Common myeloid progenitor, CD34-positive (primary cell): ENCODE results near the gene GMNN.

ENCODE experiments used
- CTCF ChIA-PET: fragments of 350-600 bp; sonication (Branson Sonifier 250); formaldehyde crosslinking; loops from one replicate; lab custom pipeline; 2021; ENCODE audit warnings: antibody characterized with exemption; lab: Charles Lee
- POLR2A ChIA-PET: fragments of 350-600 bp; sonication (Branson Sonifier 250); formaldehyde crosslinking; loops from one replicate; lab custom pipeline; 2021; ENCODE audit warnings: antibody characterized with exemption; lab: Charles Lee
- DNase-seq, 3 donors: peaks; one replicate each; pipeline versions ENCODE4 v3.0.0 to v3.0.0-alpha.2; 2013
- H3K27ac ChIP-seq, 2 experiments: 1 replicate in 1 of 2; 2 replicates in 1 of 2; pipeline ENCODE4 v1.7.0; 2013; ENCODE audit warnings: inconsistent platforms in 2 of 2, low read length in 2 of 2, mild to moderate bottlenecking in 2 of 2, low read depth in 1 of 2, moderate library complexity in 1 of 2; ENCODE audit not compliant: severe bottlenecking in 2 of 2, insufficient read depth in 1 of 2, poor library complexity in 1 of 2
- H3K27me3 ChIP-seq, 5 experiments: replicated peaks in 2 of 5; 1 replicate in 3 of 5; 2 replicates in 2 of 5; pipeline versions ENCODE4 v1.6.1 to v1.7.0; 2013; ENCODE audit warnings: low read length in 4 of 5, mild to moderate bottlenecking in 2 of 5, moderate library complexity in 2 of 5, inconsistent platforms in 1 of 5; ENCODE audit not compliant: insufficient read depth in 5 of 5, control insufficient read depth in 4 of 5
- H3K36me3 ChIP-seq, 4 experiments: 1 replicate in 2 of 4; 2 replicates in 2 of 4; pipeline versions ENCODE4 v1.6.1 to v1.7.0; 2013; ENCODE audit warnings: low read length in 3 of 4, control low read depth in 1 of 4, mild to moderate bottlenecking in 1 of 4; ENCODE audit not compliant: control insufficient read depth in 4 of 4, insufficient read depth in 4 of 4
- H3K4me1 ChIP-seq, 4 experiments: 1 replicate in 3 of 4; 2 replicates in 1 of 4; pipeline versions ENCODE4 v1.6.1 to v1.7.1; 2013; ENCODE audit warnings: low read length in 3 of 4, mild to moderate bottlenecking in 3 of 4, control low read depth in 1 of 4, inconsistent platforms in 1 of 4, moderate library complexity in 1 of 4; ENCODE audit not compliant: control insufficient read depth in 4 of 4, insufficient read depth in 4 of 4; ENCODE audit errors: control extremely low read depth in 1 of 4
- H3K4me3 ChIP-seq, 7 experiments: 1 replicate in 4 of 7; 2 replicates in 3 of 7; pipeline versions ENCODE4 v1.5.1 to v1.7.0; 2013; ENCODE audit warnings: mild to moderate bottlenecking in 7 of 7, low read length in 6 of 7, moderate library complexity in 6 of 7, inconsistent platforms in 2 of 7, low read depth in 2 of 7, control low read depth in 1 of 7; ENCODE audit not compliant: insufficient read depth in 4 of 7, control insufficient read depth in 1 of 7; ENCODE audit errors: extremely low read depth in 1 of 7
- H3K9me3 ChIP-seq, 5 experiments: 1 replicate in 4 of 5; 2 replicates in 1 of 5; pipeline versions ENCODE4 v1.6.1 to v1.7.1; 2013; ENCODE audit warnings: low read length in 4 of 5, mild to moderate bottlenecking in 2 of 5, inconsistent platforms in 1 of 5, low read depth in 1 of 5, moderate library complexity in 1 of 5; ENCODE audit not compliant: control insufficient read depth in 4 of 5, insufficient read depth in 2 of 5; ENCODE audit errors: control extremely low read depth in 1 of 5
- WGBS: methylation state at CpG from one replicate; pipeline ENCODE4 v1.1.5; 2013; ENCODE audit not compliant: insufficient coverage; 5-methylcytosine and 5-hydroxymethylcytosine counted together

GMNN gene

GRCh38 chr6:24779416-24780016, 4.8 kb downstream of the GMNN start:
- Histone ChIP-seq H3K36me3 (peaks cover 7 to 51% (median 17%) of the 10 kb centered on the region in 4 experiments), H3K27me3 (no peaks in the 10 kb centered on the region), H3K9me3 (no peaks in the 10 kb centered on the region), H3K4me1 (peaks cover 3 to 32% (median 17%) of the 10 kb centered on the region in 4 experiments), H3K27ac (peak overlapping the region in 1 of 2 experiments; percentile 31), H3K4me3 (no peak overlapping the region)
- ChIA-PET CTCF (interaction anchor here (1.0 to 1.1 kb wide), 2 partner anchors 16 to 27 kb away, joined by 3 to 4 read pairs; no protein-coding TSS in a partner anchor), POLR2A (no interaction called here)
- 100% methylated on average over 2 of the region's 3 CpGs for WGBS
- no peak for DNase-seq

GRCh38 chr6:24780206-24780605, 5.5 kb downstream of the GMNN start:
- Histone ChIP-seq H3K27me3 (no peaks in the 10 kb centered on the region), H3K4me1 (peaks cover 3 to 28% (median 16%) of the 10 kb centered on the region in 4 experiments), H3K36me3 (peaks cover 7 to 57% (median 20%) of the 10 kb centered on the region in 4 experiments), H3K9me3 (no peaks in the 10 kb centered on the region), H3K27ac (no peak overlapping the region), H3K4me3 (no peak overlapping the region)
- CTCF ChIA-PET: no interaction called here
- no peak for DNase-seq
- POLR2A ChIA-PET: no interaction called here
- WGBS: no CpG with 5 or more reads among the region's 4 CpGs

- WGBS: no CpG with 5 or more reads among the region's 4 CpGs
- Histone ChIP-seq H3K27ac (no peak overlapping the region), H3K4me3 (no peak overlapping the region), H3K4me1 (no peaks in the 10 kb centered on the region), H3K36me3 (peaks cover 13 to 49% (median 31%) of the 10 kb centered on the region in 4 experiments), H3K9me3 (no peaks in the 10 kb centered on the region), H3K27me3 (no peaks in the 10 kb centered on the region)
- CTCF ChIA-PET: no interaction called here
- DNase-seq: no peak
- POLR2A ChIA-PET: no interaction called here
Measured at GRCh38 chr6:24788031-24788665, 13.4 kb downstream of the GMNN start.

- ChIA-PET POLR2A (no interaction called here), CTCF (interaction anchor here (1.0 kb wide), 1 partner anchor 16 kb away, joined by 3 read pairs; no protein-coding TSS in a partner anchor)
- Histone ChIP-seq H3K36me3 (no peaks in the 10 kb centered on the region), H3K9me3 (no peaks in the 10 kb centered on the region), H3K27me3 (no peaks in the 10 kb centered on the region), H3K4me3 (no peak overlapping the region), H3K4me1 (no peaks in the 10 kb centered on the region), H3K27ac (no peak overlapping the region)
- DNase-seq: no peak
- WGBS: no CpG with 5 or more reads among the region's 2 CpGs
Measured at GRCh38 chr6:24795106-24795505, 20.4 kb downstream of the GMNN start.

DNA sequence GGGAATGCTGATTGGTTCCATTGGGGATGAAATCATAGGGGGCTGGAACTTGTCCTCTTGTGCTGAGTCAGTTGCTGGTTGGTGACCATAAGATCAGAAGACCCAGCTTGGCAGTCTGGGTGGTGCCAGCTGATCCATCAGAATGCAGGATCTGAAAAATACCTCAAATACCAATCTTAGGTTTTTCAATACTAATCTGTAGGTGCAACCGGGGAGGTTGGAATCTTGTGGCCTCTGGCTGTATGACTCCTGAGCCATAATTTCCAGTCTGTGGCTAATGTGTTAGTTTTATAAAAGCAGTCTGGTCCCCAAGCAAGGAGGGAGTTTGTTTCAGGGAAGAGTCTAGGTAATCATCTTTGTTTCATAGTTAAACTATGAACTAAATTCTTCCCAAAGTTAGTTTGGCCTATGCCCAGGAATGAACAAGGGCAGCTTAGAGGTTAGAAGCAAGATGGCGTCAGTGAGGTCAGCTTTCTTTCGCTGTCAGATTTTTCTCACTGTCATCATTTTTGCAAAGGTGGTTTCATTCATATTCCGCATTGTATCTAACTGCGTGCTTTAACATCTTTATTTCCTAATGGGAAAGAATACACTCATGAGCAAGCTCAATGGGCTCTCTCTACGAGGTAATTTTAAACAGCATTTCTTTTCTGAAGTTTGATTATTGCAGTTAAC, 22.0 kb downstream of the GMNN start:
- DNase-seq: no peak
- Histone ChIP-seq H3K4me1 (no peaks in the 10 kb centered on the region), H3K9me3 (no peaks in the 10 kb centered on the region), H3K4me3 (no peak overlapping the region), H3K27me3 (no peaks in the 10 kb centered on the region), H3K36me3 (no peaks in the 10 kb centered on the region), H3K27ac (no peak overlapping the region)
- 100% methylated on average over 2 of the region's 6 CpGs for WGBS
- CTCF ChIA-PET: interaction anchor here (0.8 to 1.7 kb wide), 2 partner anchors 21 to 221 kb away, joined by 4 to 5 read pairs; no protein-coding TSS in a partner anchor
- POLR2A ChIA-PET: no interaction called here

- CTCF ChIA-PET: interaction anchor here (0.8 to 1.7 kb wide), 3 partner anchors 11 to 220 kb away, joined by 4 to 6 read pairs (median 5); no protein-coding TSS in a partner anchor
Measured at GRCh38 chr6:24797596-24798216, 23.0 kb downstream of the GMNN start.

More at GRCh38 chr6:24797596-24798216, 23.0 kb downstream of the GMNN start:
- POLR2A ChIA-PET: no interaction called here
- no peak overlapping the region for H3K27ac ChIP-seq
- H3K9me3 ChIP-seq: no peaks in the 10 kb centered on the region
- H3K4me3 ChIP-seq: no peak overlapping the region
- DNase-seq: no peak
- no peaks in the 10 kb centered on the region for H3K27me3 ChIP-seq
- no peaks in the 10 kb centered on the region for H3K4me1 ChIP-seq
- peaks cover 0 to 2% (median under 1%) of the 10 kb centered on the region in 4 experiments for H3K36me3 ChIP-seq
- 93% methylated on average over 4 of the region's 6 CpGs for WGBS
